ENCODE results near the gene TWNK. TPM values are rescaled to one million over a fixed set of nuclear protein-coding genes. Genes with fewer than 3 reads are reported as not detected.

Gene TWNK
- total RNA-seq, 1 experiment from 2014 or later = 28.2 TPM

DNA sequence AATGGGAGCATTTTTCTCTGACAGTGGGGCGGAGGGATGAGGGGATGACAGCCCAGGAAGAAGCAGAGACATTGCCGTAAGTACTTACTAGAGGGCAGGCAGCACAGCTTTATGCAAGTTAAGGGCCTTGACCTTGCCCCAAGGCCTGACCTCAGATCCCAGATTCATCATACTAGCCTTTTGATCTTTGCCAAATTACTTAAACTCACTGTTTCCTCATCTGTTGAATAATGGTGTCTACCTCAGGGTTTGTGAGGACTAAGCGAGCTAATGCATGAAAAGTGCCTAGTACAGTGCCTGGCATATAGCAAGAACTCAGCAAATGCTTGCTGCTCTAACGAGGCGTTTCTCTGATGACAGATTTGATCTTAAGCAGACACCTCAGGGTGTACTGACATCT, 21.5 kb upstream of the TWNK start (continued):
- TF ChIP-seq, protein P1, sequence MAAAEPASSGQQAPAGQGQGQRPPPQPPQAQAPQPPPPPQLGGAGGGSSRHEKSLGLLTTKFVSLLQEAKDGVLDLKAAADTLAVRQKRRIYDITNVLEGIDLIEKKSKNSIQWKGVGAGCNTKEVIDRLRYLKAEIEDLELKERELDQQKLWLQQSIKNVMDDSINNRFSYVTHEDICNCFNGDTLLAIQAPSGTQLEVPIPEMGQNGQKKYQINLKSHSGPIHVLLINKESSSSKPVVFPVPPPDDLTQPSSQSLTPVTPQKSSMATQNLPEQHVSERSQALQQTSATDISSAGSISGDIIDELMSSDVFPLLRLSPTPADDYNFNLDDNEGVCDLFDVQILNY (CRISPR knock-in tag; IDR thresholded peaks at IDR 0.05) = no peak
- TF ChIP-seq TEAD1 (CRISPR knock-in tag; IDR thresholded peaks at IDR 0.05) (no peak), NR3C1 (CRISPR knock-in tag; conservative IDR thresholded peaks at IDR 0.05; ENCODE audit: low read depth) (no peak), ZNF138 (CRISPR knock-in tag; conservative IDR thresholded peaks at IDR 0.05) (no peak)
- TF ChIP-seq, protein P2, sequence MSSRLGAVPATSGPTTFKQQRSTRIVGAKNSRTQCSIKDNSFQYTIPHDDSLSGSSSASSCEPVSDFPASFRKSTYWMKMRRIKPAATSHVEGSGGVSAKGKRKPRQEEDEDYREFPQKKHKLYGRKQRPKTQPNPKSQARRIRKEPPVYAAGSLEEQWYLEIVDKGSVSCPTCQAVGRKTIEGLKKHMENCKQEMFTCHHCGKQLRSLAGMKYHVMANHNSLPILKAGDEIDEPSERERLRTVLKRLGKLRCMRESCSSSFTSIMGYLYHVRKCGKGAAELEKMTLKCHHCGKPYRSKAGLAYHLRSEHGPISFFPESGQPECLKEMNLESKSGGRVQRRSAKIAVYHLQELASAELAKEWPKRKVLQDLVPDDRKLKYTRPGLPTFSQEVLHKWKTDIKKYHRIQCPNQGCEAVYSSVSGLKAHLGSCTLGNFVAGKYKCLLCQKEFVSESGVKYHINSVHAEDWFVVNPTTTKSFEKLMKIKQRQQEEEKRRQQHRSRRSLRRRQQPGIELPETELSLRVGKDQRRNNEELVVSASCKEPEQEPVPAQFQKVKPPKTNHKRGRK (CRISPR knock-in tag; IDR thresholded peaks at IDR 0.05; ENCODE audit: borderline replicate concordance) = no peak

DNA sequence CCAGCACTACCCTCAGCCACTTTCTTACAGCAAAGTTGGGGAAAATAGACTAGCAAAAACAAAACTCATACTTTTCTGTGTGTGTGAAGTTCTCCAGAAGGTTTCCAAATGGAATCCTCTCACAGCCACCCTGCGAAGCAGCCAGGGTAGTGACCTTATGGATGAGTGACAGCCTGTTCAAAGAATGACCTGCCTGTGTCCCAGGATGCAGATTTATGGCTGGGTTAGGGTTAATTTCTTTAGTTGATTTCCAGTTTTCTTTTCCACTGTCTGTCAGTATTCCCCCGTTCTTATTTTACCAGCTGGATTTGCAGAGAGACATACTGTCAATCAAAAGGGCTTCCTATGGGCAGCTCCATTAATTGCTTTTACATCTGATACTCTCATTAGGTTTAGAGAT, 20.5 kb upstream of the TWNK start:
- Mint-ChIP-seq H3K4me3 (no peak overlapping the region), H3K27ac (no peak overlapping the region), H3K9me3 (no peaks in the 10 kb centered on the region), H3K27me3 (ENCODE audit: low read depth) (no peaks in the 10 kb centered on the region), H3K4me1 (peaks cover 22% of the 10 kb centered on the region), H3K36me3 (no peaks in the 10 kb centered on the region)
- DNase-seq (ENCODE audit: low spot score) (no peak), ATAC-seq (no peak)
- no peak for TF ChIP-seq NFATC4 (CRISPR knock-in tag; IDR thresholded peaks at IDR 0.05)
- TF ChIP-seq NR2C2 (CRISPR knock-in tag; IDR thresholded peaks at IDR 0.05) = no peak
- TF ChIP-seq, protein P3, sequence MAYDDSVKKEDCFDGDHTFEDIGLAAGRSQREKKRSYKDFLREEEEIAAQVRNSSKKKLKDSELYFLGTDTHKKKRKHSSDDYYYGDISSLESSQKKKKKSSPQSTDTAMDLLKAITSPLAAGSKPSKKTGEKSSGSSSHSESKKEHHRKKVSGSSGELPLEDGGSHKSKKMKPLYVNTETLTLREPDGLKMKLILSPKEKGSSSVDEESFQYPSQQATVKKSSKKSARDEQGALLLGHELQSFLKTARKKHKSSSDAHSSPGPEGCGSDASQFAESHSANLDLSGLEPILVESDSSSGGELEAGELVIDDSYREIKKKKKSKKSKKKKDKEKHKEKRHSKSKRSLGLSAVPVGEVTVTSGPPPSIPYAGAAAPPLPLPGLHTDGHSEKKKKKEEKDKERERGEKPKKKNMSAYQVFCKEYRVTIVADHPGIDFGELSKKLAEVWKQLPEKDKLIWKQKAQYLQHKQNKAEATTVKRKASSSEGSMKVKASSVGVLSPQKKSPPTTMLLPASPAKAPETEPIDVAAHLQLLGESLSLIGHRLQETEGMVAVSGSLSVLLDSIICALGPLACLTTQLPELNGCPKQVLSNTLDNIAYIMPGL (CRISPR knock-in tag; IDR thresholded peaks at IDR 0.05) = no peak
- TF ChIP-seq, protein P4, sequence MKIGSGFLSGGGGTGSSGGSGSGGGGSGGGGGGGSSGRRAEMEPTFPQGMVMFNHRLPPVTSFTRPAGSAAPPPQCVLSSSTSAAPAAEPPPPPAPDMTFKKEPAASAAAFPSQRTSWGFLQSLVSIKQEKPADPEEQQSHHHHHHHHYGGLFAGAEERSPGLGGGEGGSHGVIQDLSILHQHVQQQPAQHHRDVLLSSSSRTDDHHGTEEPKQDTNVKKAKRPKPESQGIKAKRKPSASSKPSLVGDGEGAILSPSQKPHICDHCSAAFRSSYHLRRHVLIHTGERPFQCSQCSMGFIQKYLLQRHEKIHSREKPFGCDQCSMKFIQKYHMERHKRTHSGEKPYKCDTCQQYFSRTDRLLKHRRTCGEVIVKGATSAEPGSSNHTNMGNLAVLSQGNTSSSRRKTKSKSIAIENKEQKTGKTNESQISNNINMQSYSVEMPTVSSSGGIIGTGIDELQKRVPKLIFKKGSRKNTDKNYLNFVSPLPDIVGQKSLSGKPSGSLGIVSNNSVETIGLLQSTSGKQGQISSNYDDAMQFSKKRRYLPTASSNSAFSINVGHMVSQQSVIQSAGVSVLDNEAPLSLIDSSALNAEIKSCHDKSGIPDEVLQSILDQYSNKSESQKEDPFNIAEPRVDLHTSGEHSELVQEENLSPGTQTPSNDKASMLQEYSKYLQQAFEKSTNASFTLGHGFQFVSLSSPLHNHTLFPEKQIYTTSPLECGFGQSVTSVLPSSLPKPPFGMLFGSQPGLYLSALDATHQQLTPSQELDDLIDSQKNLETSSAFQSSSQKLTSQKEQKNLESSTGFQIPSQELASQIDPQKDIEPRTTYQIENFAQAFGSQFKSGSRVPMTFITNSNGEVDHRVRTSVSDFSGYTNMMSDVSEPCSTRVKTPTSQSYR (CRISPR knock-in tag; IDR thresholded peaks at IDR 0.05) = no peak
- TF ChIP-seq NFE2L1 (CRISPR knock-in tag; IDR thresholded peaks at IDR 0.05) = no peak
- TF ChIP-seq, protein P5, sequence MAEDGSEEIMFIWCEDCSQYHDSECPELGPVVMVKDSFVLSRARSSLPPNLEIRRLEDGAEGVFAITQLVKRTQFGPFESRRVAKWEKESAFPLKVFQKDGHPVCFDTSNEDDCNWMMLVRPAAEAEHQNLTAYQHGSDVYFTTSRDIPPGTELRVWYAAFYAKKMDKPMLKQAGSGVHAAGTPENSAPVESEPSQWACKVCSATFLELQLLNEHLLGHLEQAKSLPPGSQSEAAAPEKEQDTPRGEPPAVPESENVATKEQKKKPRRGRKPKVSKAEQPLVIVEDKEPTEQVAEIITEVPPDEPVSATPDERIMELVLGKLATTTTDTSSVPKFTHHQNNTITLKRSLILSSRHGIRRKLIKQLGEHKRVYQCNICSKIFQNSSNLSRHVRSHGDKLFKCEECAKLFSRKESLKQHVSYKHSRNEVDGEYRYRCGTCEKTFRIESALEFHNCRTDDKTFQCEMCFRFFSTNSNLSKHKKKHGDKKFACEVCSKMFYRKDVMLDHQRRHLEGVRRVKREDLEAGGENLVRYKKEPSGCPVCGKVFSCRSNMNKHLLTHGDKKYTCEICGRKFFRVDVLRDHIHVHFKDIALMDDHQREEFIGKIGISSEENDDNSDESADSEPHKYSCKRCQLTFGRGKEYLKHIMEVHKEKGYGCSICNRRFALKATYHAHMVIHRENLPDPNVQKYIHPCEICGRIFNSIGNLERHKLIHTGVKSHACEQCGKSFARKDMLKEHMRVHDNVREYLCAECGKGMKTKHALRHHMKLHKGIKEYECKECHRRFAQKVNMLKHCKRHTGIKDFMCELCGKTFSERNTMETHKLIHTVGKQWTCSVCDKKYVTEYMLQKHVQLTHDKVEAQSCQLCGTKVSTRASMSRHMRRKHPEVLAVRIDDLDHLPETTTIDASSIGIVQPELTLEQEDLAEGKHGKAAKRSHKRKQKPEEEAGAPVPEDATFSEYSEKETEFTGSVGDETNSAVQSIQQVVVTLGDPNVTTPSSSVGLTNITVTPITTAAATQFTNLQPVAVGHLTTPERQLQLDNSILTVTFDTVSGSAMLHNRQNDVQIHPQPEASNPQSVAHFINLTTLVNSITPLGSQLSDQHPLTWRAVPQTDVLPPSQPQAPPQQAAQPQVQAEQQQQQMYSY (CRISPR knock-in tag; IDR thresholded peaks at IDR 0.05) = no peak
- CTCF ChIA-PET = interaction anchor here (1.1 to 5.6 kb wide), 4 partner anchors 27 to 47 kb away, joined by 3 to 41 read pairs (median 6); no protein-coding TSS in a partner anchor
- POLR2A ChIA-PET = no interaction called here

DNA sequence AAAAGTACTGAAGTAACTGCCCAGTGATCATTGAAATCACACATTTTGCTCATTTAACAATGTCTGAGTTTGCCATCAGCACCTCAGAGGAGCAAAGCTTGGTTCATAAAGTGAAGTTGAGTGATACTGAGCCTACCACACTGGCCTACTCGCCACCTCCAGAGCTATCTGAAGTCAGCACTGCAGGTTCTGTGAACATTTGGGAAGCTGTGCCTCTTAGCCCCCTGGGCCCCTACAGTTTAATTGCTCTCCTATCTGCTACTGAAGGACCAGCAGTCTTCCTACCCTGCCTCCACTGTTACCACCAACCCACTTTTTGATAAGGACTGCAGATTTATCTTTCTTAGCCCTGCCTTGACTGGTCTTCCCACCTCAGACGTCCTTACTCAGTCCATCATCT, 20.0 kb upstream of the TWNK start:
- no peak overlapping the region for H3K27ac Mint-ChIP-seq
- H3K27me3 Mint-ChIP-seq (ENCODE audit: low read depth) = no peaks in the 10 kb centered on the region
- ChIA-PET CTCF (interaction anchor here (1.1 to 5.6 kb wide), 6 partner anchors 26 to 51 kb away, joined by 3 to 41 read pairs (median 12); no protein-coding TSS in a partner anchor), POLR2A (no interaction called here)
- no peak overlapping the region for H3K4me3 Mint-ChIP-seq
- H3K9me3 Mint-ChIP-seq = no peaks in the 10 kb centered on the region
- no peaks in the 10 kb centered on the region for H3K36me3 Mint-ChIP-seq
- DNase-seq (ENCODE audit: low spot score) (no peak), ATAC-seq (no peak)
- peaks cover 26% of the 10 kb centered on the region for H3K4me1 Mint-ChIP-seq
- TF ChIP-seq, protein P6, sequence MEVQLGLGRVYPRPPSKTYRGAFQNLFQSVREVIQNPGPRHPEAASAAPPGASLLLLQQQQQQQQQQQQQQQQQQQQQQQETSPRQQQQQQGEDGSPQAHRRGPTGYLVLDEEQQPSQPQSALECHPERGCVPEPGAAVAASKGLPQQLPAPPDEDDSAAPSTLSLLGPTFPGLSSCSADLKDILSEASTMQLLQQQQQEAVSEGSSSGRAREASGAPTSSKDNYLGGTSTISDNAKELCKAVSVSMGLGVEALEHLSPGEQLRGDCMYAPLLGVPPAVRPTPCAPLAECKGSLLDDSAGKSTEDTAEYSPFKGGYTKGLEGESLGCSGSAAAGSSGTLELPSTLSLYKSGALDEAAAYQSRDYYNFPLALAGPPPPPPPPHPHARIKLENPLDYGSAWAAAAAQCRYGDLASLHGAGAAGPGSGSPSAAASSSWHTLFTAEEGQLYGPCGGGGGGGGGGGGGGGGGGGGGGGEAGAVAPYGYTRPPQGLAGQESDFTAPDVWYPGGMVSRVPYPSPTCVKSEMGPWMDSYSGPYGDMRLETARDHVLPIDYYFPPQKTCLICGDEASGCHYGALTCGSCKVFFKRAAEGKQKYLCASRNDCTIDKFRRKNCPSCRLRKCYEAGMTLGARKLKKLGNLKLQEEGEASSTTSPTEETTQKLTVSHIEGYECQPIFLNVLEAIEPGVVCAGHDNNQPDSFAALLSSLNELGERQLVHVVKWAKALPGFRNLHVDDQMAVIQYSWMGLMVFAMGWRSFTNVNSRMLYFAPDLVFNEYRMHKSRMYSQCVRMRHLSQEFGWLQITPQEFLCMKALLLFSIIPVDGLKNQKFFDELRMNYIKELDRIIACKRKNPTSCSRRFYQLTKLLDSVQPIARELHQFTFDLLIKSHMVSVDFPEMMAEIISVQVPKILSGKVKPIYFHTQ (CRISPR knock-in tag; IDR thresholded peaks at IDR 0.05) = no peak
- TF ChIP-seq EMX1 (CRISPR knock-in tag; IDR thresholded peaks at IDR 0.05) = no peak
- TF ChIP-seq, protein P5 (CRISPR knock-in tag; IDR thresholded peaks at IDR 0.05) = no peak
